Stomach (tissue), 9 donors: Measurements from ENCODE around the gene NTNG1. TPM values are rescaled to one million over a fixed set of nuclear protein-coding genes. Genes with fewer than 3 reads are reported as not detected.

Experiments
- DNase-seq, 2 donors: peaks; one replicate each; pipeline versions ENCODE4 v3.0.0 to v3.0.0-alpha.2; 2013 to 2019
- H3K27ac ChIP-seq, 5 donors: fragments of 200-600 bp in 4 of 5; sonication (generic) in 4 of 5; one replicate each; pipeline ENCODE4 v1.5.1; 2013 to 2019; ENCODE audit warnings: mild to moderate bottlenecking in 1 of 5, moderate library complexity in 1 of 5
- H3K27me3 ChIP-seq, 3 donors: fragments of 200-600 bp; sonication (generic); one replicate each; pipeline ENCODE4 v1.5.1; 2017 to 2019; ENCODE audit warnings: mixed run types in 1 of 3
- H3K36me3 ChIP-seq, 4 donors: fragments of 200-600 bp; sonication (generic); 1 replicate in 3 of 4; 2 replicates in 1 of 4; pipeline ENCODE4 v1.5.1; 2016 to 2019
- H3K4me1 ChIP-seq, 4 donors: fragments of 200-600 bp; sonication (generic); one replicate each; pipeline ENCODE4 v1.5.1; 2016 to 2019
- H3K4me3 ChIP-seq, 4 donors: fragments of 200-600 bp; sonication (generic) in 3 of 4; one replicate each; pipeline ENCODE4 v1.5.1; 2016 to 2019; ENCODE audit warnings: mild to moderate bottlenecking in 1 of 4
- H3K9me3 ChIP-seq, 4 donors: fragments of 200-600 bp; sonication (generic); one replicate each; pipeline ENCODE4 v1.5.1; 2016 to 2019
- CTCF ChIP-seq, 7 experiments: fragments of 450-650 bp in 4 of 7; fragments of 200-600 bp in 3 of 7; sonication (generic) in 3 of 7; IDR thresholded peaks; one replicate each; pipeline ENCODE4 v1.5.1; 2016 to 2019; ENCODE audit warnings: antibody characterized with exemption in 7 of 7, control low read depth in 2 of 7, mild to moderate bottlenecking in 1 of 7
- EP300 ChIP-seq: sonication (generic); formaldehyde crosslinking; IDR thresholded peaks from one replicate; pipeline ENCODE4 v1.6.1; 2017; ENCODE audit warnings: antibody characterized with exemption
- POLR2A ChIP-seq, 4 donors: fragments of 450-650 bp; IDR thresholded peaks; one replicate each; pipeline ENCODE4 v1.6.1; 2016; ENCODE audit warnings: antibody characterized with exemption in 4 of 4, control low read depth in 2 of 4, mild to moderate bottlenecking in 1 of 4, moderate library complexity in 1 of 4
- POLR2AphosphoS5 ChIP-seq, 3 donors: sonication (generic); formaldehyde crosslinking; IDR thresholded peaks; one replicate each; pipeline ENCODE4 v1.6.1; 2016; ENCODE audit warnings: antibody characterized with exemption in 3 of 3
- WGBS, 5 donors: extraction: QIAGEN DNeasy Blood & Tissue Kit in 3 of 5; methylation state at CpG; one replicate each; pipeline versions ENCODE4 v1.1.5 to v1.1.7; 2013 to 2018; 5-methylcytosine and 5-hydroxymethylcytosine counted together
- intact Hi-C: fragments of 100-400 bp; cut with DNase I; formaldehyde crosslinking; loops from one replicate; pipeline ENCODE4 v1.15.1; 2023; ENCODE audit warnings: low total_unique reads
- polyA plus RNA-seq, 3 donors: library from polyadenylated mRNA; stranded (reverse); fragments of 200-250 nt; gene quantifications; one replicate each; pipeline ENCODE4 v1.2.3, GENCODE V29; 2013
- total RNA-seq, 5 donors: library from RNA; depleted of rRNA; stranded (reverse); fragments of >200 nt; gene quantifications; one replicate each; pipeline versions ENCODE4 v1.1.0 to v1.2.3, GENCODE V29; 2014 to 2016
- donor health status: healthy with polysubstance abuse.
- donor health status: Bipolar disorder and iron deficiency.
- donor health status: healthy.

Gene NTNG1
- total and polyA plus RNA-seq, 8 donors: 0.23 to 2.0 (median 0.58) TPM; not detected in 3

GRCh38 chr1:107439567-107439966, 298.7 kb downstream of the NTNG1 start:
- Histone ChIP-seq H3K27ac (no peak overlapping the region), H3K36me3 (no peaks in the 10 kb centered on the region), H3K4me1 (no peaks in the 10 kb centered on the region), H3K9me3 (no peaks in the 10 kb centered on the region), H3K4me3 (no peak overlapping the region), H3K27me3 (no peaks in the 10 kb centered on the region)
- intact Hi-C loops: no loop called here
- 71 to 88% (median 77%) methylated on average over 3 of the region's 3 CpGs for WGBS, 5 donors
- no peak for TF ChIP-seq POLR2AphosphoS5 (IDR thresholded peaks at IDR 0.05)
- TF ChIP-seq EP300: no peak
- TF ChIP-seq POLR2A (IDR thresholded peaks at IDR 0.05): no peak
- TF ChIP-seq CTCF (IDR thresholded peaks at IDR 0.05): no peak
- no peak for DNase-seq

- WGBS, 5 donors: 74 to 100% (median 97%) methylated on average over 1 of the region's 1 CpG
- Histone ChIP-seq H3K27ac (no peak overlapping the region), H3K36me3 (no peaks in the 10 kb centered on the region), H3K9me3 (no peaks in the 10 kb centered on the region), H3K4me1 (no peaks in the 10 kb centered on the region), H3K4me3 (no peak overlapping the region), H3K27me3 (no peaks in the 10 kb centered on the region)
- intact Hi-C loops: no loop called here
- DNase-seq: no peak
- TF ChIP-seq POLR2AphosphoS5 (IDR thresholded peaks at IDR 0.05) (no peak), POLR2A (IDR thresholded peaks at IDR 0.05) (no peak), CTCF (IDR thresholded peaks at IDR 0.05) (no peak)
These were observed 301.7 kb downstream of the NTNG1 start for GRCh38 chr1:107442551-107442950.

- Histone ChIP-seq H3K4me1 (no peaks in the 10 kb centered on the region), H3K4me3 (no peak overlapping the region), H3K36me3 (no peaks in the 10 kb centered on the region), H3K27ac (no peak overlapping the region), H3K9me3 (no peaks in the 10 kb centered on the region), H3K27me3 (no peaks in the 10 kb centered on the region)
- intact Hi-C loops: no loop called here
- 71 to 78% (median 78%) methylated on average over 5 of the region's 5 CpGs for WGBS, 5 donors
- no peak for DNase-seq
- no peak for TF ChIP-seq POLR2A (IDR thresholded peaks at IDR 0.05)
- no peak for TF ChIP-seq EP300
- no peak for TF ChIP-seq CTCF (IDR thresholded peaks at IDR 0.05)
- no peak for TF ChIP-seq POLR2AphosphoS5 (IDR thresholded peaks at IDR 0.05)
These were observed 302.2 kb downstream of the NTNG1 start for GRCh38 chr1:107443027-107443426.

GRCh38 chr1:107443860-107444259, 303.0 kb downstream of the NTNG1 start:
- H3K27me3 ChIP-seq: no peaks in the 10 kb centered on the region
- no peak overlapping the region for H3K27ac ChIP-seq
- no peaks in the 10 kb centered on the region for H3K9me3 ChIP-seq
- no peak overlapping the region for H3K4me3 ChIP-seq
- intact Hi-C loops: no loop called here
- no peaks in the 10 kb centered on the region for H3K4me1 ChIP-seq
- WGBS, 5 donors: 46 to 62% (median 56%) methylated on average over 2 of the region's 2 CpGs
- no peak for TF ChIP-seq POLR2A (IDR thresholded peaks at IDR 0.05)
- TF ChIP-seq CTCF (IDR thresholded peaks at IDR 0.05): no peak
- TF ChIP-seq POLR2AphosphoS5 (IDR thresholded peaks at IDR 0.05): no peak
- TF ChIP-seq EP300: no peak
- H3K36me3 ChIP-seq: no peaks in the 10 kb centered on the region
- no peak for DNase-seq
